Measurements from ENCODE around the gene SPHK1. TPM values are rescaled to one million over a fixed set of nuclear protein-coding genes. Genes with fewer than 3 reads are reported as not detected.

The SPHK1 gene
- total RNA-seq, 3 donors from 2014 or later (not counting 1 experiment from before 2014, with no cell fraction given) = 7.6 to 9.2 (median 8.3) TPM

Other genes starting within 250 kb of the SPHK1 start
- gene FOXJ1, start 243.4 kb upstream of the SPHK1 start, total RNA-seq = under 1 TPM; 0.21 to 0.93 (median 0.36) TPM
- 1 to 10 TPM; 4.9 to 9.1 (median 8.5) TPM for gene RNF157, start 144.1 kb upstream of the SPHK1 start, total RNA-seq
- 100 to 1,000 TPM; 171 to 287 (median 189) TPM for gene UBALD2, start 119.3 kb upstream of the SPHK1 start, total RNA-seq
- gene QRICH2, start 76.3 kb upstream of the SPHK1 start, total RNA-seq = 1 to 10 TPM; 2.3 to 3.1 (median 2.9) TPM
- 10 to 100 TPM; 32.9 to 45.2 (median 41.5) TPM for gene PRPSAP1, start 30.7 kb upstream of the SPHK1 start, total RNA-seq
- 10 to 100 TPM; 34.9 to 40.2 (median 37.7) TPM for gene UBE2O, start 68.5 kb downstream of the SPHK1 start, total RNA-seq
- gene AANAT, start 83.0 kb downstream of the SPHK1 start, total RNA-seq = under 1 TPM in 2 of 3 donors, not detected in 1; 0.28 to 0.50 TPM
- 100 to 1,000 TPM; 194 to 233 (median 202) TPM for gene RHBDF2, start 116.8 kb downstream of the SPHK1 start, total RNA-seq
- under 1 TPM; 0.12 to 0.33 (median 0.16) TPM for gene CYGB, start 153.1 kb downstream of the SPHK1 start, total RNA-seq
- gene PRCD, start 155.4 kb downstream of the SPHK1 start, total RNA-seq = 1 to 10 TPM in 1 of 3 donors, under 1 TPM in 2; 0.77 to 1.1 (median 0.82) TPM
- under 1 TPM in 1 of 3 donors, not detected in 2; 0.65 TPM for gene ST6GALNAC2, start 201.3 kb downstream of the SPHK1 start, total RNA-seq